ENCODE results near the gene PHC2. TPM values are rescaled to one million over a fixed set of nuclear protein-coding genes. Genes with fewer than 3 reads are reported as not detected.

The PHC2 gene
- total and polyA plus RNA-seq, 4 donors, result 79.9 to 311 (median 121) TPM

GRCh38 chr1:33319949-33320618 is 110.8 kb downstream of the PHC2 start:
- WGBS, 2 donors, result 84 to 87% methylated on average over 12 of the region's 12 CpGs
- H3K27ac ChIP-seq (ENCODE audit: low read depth in 1 of 2, low read length in 1 of 2), result no peak overlapping the region
- ATAC-seq (ENCODE audit: insufficient read depth, low FRiP score), result no peak
- no peak overlapping the region for H3K9ac ChIP-seq (ENCODE audit: insufficient read depth in 1 of 2, low read length in 2 of 2)
- peaks cover 22 to 28% (median 23%) of the 10 kb centered on the region in 4 donors for H3K36me3 ChIP-seq (ENCODE audit: control insufficient read depth in 4 of 4, insufficient read depth in 4 of 4, low read length in 4 of 4)
- H3K4me1 ChIP-seq (ENCODE audit: control insufficient read depth in 5 of 5, insufficient read depth in 5 of 5, low read length in 5 of 5), result no peaks in the 10 kb centered on the region
- H3K4me3 ChIP-seq, result no peak overlapping the region
- no peak for DNase-seq
- no peak for TF ChIP-seq CTCF (IDR thresholded peaks at IDR 0.05; ENCODE audit: control extremely low read depth, extremely low read depth)
- H3K27me3 ChIP-seq (ENCODE audit: control insufficient read depth in 3 of 3, insufficient read depth in 3 of 3, low read length in 2 of 3), result peaks cover 0 to 3% (median 0%) of the 10 kb centered on the region in 3 donors
- H3K9me3 ChIP-seq (ENCODE audit: control insufficient read depth in 4 of 4, insufficient read depth in 3 of 4, low read length in 3 of 4), result no peaks in the 10 kb centered on the region

- H3K27ac ChIP-seq (ENCODE audit: low read depth in 1 of 2, low read length in 1 of 2), result no peak overlapping the region
- peaks cover 15 to 21% (median 17%) of the 10 kb centered on the region in 4 donors for H3K36me3 ChIP-seq (ENCODE audit: control insufficient read depth in 4 of 4, insufficient read depth in 4 of 4, low read length in 4 of 4)
- no peak overlapping the region for H3K9ac ChIP-seq (ENCODE audit: insufficient read depth in 1 of 2, low read length in 2 of 2)
- H3K4me1 ChIP-seq (ENCODE audit: control insufficient read depth in 5 of 5, insufficient read depth in 5 of 5, low read length in 5 of 5), result no peaks in the 10 kb centered on the region
- DNase-seq (no peak), ATAC-seq (ENCODE audit: insufficient read depth, low FRiP score) (no peak)
- H3K27me3 ChIP-seq (ENCODE audit: control insufficient read depth in 3 of 3, insufficient read depth in 3 of 3, low read length in 2 of 3), result peaks cover 0 to 3% (median 0%) of the 10 kb centered on the region in 3 donors
- no peaks in the 10 kb centered on the region for H3K9me3 ChIP-seq (ENCODE audit: control insufficient read depth in 4 of 4, insufficient read depth in 3 of 4, low read length in 3 of 4)
- TF ChIP-seq CTCF (IDR thresholded peaks at IDR 0.05; ENCODE audit: control extremely low read depth, extremely low read depth), result no peak
- 90% methylated on average over 8 to 9 of the region's 9 CpGs for WGBS, 2 donors
- no peak overlapping the region for H3K4me3 ChIP-seq
Observed at GRCh38 chr1:33319186-33319948, 111.5 kb downstream of the PHC2 start.

- Histone ChIP-seq H3K9ac (ENCODE audit: insufficient read depth in 1 of 2, low read length in 2 of 2) (no peak overlapping the region), H3K4me1 (ENCODE audit: control insufficient read depth in 5 of 5, insufficient read depth in 5 of 5, low read length in 5 of 5) (no peaks in the 10 kb centered on the region), H3K4me3 (no peak overlapping the region), H3K27me3 (ENCODE audit: control insufficient read depth in 3 of 3, insufficient read depth in 3 of 3, low read length in 2 of 3) (peaks cover 0 to 3% (median 0%) of the 10 kb centered on the region in 3 donors), H3K36me3 (ENCODE audit: control insufficient read depth in 4 of 4, insufficient read depth in 4 of 4, low read length in 4 of 4) (peaks cover 1 to 7% (median 5%) of the 10 kb centered on the region in 4 donors), H3K9me3 (ENCODE audit: control insufficient read depth in 4 of 4, insufficient read depth in 3 of 4, low read length in 3 of 4) (no peaks in the 10 kb centered on the region), H3K27ac (ENCODE audit: low read depth in 1 of 2, low read length in 1 of 2) (no peak overlapping the region)
- DNase-seq, result no peak
- no peak for ATAC-seq (ENCODE audit: insufficient read depth, low FRiP score)
- TF ChIP-seq CTCF (IDR thresholded peaks at IDR 0.05; ENCODE audit: control extremely low read depth, extremely low read depth), result no peak
- WGBS, 2 donors, result 53 to 70% methylated on average over 6 of the region's 6 CpGs
Observed at GRCh38 chr1:33317946-33318345, 112.9 kb downstream of the PHC2 start.

Data from lung (tissue), 12 donors.